OCI-M2 (cell line): ENCODE data around the gene ARL13A.
"Not testable (repeated sequence)": the region's sequence is repeated elsewhere in the genome, so short reads cannot be mapped to it uniquely, and the experiment has no call there.

ENCODE experiments used
- DNase-seq: peaks from one replicate; lab custom pipeline; 2025; ENCODE audit not compliant: unreplicated experiment; lab: John Stamatoyannopoulos, UW

Gene ARL13A

DNA sequence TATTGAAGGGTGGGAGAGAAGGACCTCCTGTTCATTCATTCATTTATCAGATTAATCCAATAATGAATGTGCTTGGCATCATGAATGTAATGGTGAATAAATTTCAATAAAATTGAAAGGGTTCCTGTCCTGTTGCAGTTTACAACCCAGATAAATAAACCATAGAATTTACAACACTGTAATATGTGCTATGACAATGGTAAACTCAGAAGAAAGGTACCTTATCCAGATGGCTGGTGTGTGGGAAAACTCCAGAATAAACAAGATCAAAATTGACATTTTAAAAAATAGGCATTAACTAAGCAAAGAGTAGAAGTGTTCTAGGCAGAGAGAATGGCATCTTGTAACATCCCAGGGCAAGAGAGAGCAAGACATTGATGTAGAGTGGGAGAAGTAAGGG, 15.3 kb downstream of the ARL13A start:
- DNase-seq, result no peak

DNA sequence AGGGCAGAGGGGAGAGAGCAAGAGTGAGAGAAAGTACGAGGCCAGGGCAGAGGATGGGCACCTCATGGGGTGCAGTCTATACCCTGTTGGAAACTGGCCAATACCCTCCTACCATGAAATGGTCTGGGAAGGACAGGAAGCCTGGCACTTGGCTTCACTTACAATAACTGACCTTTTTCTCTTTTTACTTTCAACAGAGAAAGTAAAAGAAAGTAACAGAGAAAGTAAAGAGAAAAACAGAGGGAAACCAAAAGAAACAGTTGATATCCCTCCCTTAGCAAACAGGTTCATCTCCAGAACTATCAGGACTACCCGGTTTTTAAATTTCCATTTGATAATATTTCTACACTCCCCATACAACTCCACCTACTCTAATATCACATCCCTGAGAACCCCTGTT, 20.6 kb downstream of the ARL13A start:
- no peak for DNase-seq

DNA sequence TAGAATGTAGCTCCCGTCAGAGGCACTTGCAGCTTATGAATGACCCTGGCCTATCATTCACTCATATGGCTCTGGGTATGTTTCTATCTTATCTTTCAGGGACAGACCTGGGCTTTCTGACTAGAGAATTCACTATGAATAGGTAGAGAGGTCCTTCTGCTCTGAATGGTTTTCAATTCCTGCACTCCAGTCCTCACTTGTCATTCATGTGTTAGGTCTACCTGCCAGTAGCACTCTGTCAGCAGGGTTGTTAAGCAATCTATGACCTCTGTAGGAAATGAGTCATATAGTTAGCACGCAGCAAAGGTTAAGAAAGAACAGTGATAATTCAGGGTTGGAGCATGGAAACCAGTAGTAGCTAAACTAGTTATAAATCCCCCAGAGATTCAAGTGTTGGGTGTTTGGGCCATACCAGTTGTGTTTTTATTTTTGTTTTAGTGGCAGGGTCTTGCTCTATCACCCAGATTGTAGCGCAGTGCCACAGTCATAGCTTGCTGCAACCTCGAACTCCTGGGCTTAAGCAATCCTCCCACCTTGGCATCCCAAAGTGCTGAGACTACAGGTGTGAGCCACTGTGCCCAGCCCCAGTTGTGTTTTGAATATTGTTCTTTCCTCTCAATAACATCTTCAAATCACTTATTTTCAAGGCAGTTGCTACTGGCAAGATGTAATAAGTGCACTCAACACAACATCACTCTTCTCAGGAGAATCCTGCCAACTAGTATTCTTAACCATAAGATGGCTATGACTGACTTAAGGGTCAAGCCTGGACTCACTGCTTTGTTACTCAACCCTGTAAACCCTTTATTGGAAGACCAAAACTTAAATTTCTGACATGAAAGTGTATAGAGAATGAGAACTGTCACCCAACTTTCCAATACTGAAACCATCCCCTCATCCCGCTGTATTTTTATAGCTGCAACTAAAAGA, 25.1 kb downstream of the ARL13A start:
- DNase-seq, result no peak

DNA sequence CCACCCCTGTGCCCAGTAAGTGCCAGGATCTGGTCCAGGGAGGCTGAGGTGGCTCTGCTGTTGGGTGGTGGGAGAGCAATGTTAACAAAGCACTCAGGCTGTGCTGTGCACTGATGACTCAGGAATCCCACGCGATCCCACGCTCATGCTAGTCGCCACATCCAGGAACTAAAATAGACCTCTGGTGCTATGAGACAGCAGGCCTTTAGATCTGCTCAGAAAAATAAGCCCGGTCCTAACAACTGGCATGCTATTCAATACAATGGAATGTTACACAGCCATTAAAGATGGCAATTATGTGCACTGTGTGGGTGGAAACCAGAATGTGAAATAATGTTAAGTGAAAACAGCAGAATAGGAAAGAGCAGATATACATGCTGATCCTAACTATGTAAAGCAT, 26.0 kb downstream of the ARL13A start:
- no peak for DNase-seq

DNA sequence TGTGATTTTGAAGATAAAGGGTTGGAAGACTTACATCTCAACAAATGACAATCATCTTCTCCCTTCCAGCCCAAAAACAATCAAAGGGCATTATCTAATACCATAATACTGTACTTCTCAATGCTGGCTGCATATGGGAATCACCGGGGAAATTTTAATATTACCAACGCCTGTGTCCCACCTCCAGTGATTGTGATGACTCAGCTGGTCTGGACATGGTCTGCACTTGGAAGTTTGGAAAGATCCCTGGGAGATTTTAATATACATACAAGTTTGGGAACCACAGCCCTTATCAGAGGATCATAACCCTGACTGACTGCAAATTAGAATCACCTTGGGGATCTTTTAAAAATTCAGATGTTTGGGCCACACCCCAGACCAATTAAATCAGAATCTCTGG, 29.9 kb downstream of the ARL13A start:
- DNase-seq, result no peak

DNA sequence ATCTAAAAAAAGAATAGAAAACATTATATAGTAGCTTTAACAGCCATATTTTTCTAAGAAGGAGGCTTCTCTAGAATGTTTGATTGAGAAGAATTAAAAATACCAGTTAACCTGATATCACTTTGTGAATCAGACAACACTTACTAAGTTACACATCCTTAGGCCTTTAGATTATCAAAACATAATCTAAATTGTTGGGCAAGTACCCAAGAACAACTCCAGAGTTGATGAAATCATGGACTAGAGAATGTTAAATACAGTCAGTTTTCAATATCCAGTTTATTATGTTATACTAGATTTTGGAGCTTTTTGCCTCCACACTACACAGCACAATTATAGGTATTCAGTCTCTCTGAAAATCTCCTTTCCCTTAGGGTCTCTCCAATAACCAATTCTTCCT, 39.6 kb downstream of the ARL13A start:
- DNase-seq, result no peak

DNA sequence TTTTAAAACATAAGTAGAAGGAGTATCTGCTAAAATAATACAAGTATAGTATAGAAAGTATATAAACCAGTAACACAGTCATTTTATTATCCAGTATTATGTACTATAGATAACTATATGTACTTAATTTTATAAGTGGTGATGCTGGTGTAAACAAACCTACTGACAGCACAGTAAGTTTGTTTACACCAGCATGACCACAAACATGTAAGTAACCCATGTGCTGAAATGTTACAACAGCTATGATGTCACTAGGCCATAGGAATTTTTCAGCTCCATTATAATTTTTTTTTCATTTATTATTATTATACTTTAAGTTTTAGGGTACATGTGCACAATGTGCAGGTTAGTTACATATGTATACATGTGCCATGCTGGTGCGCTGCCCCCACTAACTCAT, 42.5 kb downstream of the ARL13A start:
- not testable (repeated sequence) for DNase-seq

DNA sequence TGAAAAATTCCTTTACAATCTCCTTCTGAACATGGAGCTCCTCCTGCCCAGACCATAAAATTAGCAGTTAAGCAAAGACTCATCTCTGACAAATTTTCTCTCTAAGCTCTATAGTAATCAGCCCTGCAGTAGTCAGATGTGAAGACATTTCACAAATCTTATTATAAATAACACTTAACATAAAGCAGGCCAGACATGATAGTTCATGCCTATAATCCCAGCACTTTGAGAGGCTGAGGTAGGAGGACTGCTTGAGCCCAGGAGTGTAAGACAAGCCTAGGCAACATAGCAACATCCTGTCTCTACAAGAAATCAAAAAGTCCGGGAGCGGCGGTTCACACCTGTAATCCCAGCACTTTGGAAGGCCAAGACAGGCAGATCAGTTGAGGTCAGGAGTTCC, 52.5 kb downstream of the ARL13A start:
- no peak for DNase-seq

DNA sequence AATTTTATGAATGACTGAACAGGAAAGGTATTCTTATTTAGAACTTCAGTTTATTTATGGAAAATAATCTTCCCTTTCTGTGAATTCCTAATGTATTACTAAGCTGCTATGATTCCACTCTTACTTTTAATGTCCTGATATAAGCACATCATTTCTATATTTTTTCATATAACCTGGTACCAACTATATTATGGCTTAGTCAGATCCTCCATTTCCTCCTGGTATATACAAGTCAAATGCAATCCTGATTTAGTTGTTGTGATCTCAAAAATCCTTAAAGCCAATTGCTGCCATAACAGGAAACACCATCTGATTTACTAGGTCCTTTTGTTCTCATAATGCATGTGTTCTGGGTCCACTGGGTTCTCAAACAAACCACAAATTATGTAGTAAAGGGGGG, 55.6 kb downstream of the ARL13A start:
- no peak for DNase-seq

DNA sequence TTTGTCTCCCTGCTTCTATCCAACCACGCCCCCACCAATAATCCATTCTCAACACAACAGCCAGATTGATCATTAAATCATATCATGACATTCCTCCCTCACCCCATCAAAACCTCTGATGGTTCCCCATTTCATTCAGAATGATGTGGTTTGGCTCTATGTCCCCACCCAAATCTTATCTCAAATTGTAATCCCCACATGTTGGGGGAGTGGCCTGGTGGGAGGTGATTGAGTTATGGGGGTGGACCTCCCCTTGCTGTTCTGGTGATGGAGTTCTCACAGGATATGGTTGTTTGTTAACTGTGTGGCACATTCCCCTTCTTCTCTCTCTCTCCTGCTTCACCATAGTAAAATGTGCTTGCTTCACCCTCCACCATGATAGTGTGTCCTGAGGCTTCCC, 59.1 kb downstream of the ARL13A start:
- no peak for DNase-seq

DNA sequence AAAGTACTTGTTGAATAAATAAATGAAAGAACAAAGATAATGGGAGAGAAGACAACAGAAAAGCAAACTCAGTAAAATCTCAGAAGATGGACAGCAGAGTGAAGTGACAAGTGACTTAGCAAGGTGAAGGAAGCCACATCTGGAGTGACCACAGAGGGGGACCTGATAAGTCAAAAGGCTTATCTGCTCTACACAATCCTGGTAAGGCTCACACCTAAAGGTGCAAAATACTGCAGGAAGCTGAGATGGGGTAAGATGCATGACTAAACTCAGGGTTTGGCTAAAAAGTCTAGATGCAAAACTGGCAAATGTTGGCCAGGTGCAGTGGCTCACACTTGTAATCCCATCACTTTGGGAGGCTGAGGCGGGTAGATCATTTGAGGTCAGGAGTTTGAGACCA, 60.2 kb downstream of the ARL13A start:
- DNase-seq, result no peak

DNA sequence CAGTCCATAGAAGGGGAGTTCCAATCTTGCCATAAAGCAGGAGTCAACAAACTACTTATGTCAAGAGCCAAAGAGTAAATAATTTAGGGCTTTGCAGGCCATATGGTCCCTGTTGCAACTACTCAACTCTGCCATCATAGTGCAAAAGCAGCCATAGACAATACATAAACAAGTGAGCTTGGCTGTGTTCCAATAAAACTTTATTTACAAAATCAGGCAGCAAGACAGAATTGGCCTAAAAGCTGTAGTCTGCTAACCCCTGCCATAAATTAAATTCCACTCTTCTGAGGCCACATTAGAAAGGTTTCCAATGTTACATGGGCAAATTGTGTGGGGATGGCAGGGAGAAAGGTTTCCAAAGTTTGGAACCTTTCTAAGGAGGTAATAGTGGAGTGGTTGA, 67.7 kb downstream of the ARL13A start:
- no peak for DNase-seq

DNA sequence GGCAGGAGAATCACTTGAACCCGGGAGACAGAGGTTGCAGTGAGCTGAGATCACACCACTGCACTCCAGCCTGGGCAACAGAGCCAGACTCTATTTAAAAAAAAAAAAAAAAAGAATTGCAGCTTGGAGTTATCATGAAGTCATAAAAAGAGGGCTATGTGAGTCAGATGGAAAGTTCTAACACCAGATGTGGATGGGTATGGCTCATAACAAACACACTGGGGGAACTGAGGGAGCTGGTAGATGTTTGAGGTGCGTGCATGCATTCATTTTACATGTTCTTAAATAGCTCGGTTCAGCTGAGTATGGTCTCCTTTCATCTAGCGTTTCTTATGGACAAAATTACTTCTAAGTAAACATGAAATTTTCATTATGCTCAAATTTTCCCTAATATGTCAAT, 70.7 kb downstream of the ARL13A start:
- DNase-seq, result no peak
